Measurements from ENCODE around the gene NPIPA7. TPM values are rescaled to one million over a fixed set of nuclear protein-coding genes. Genes with fewer than 3 reads are reported as not detected.
"Not testable (repeated sequence)": the region's sequence is repeated elsewhere in the genome, so short reads cannot be mapped to it uniquely, and the experiment has no call there.

The NPIPA7 gene
- total and polyA plus RNA-seq, 2 experiments from 2014 or later: 7.3 to 39.1 TPM

GRCh38 chr16:16365319-16365718 lies 13.6 kb upstream of the NPIPA7 start:
- H3K4me3 ChIP-seq; H4K20me1 ChIP-seq (replicated peaks; ENCODE audit: insufficient read depth); ATAC-seq; H3K36me3 ChIP-seq (ENCODE audit: insufficient read depth); H3K27me3 Mint-ChIP-seq (ENCODE audit: insufficient read depth, low read depth, poor library complexity); H3K27ac Mint-ChIP-seq; H3F3A ChIP-seq (replicated peaks; ENCODE audit: low read depth); H3K27ac ChIP-seq (ENCODE audit: low read depth); H3K4me2 ChIP-seq; H3K4me1 ChIP-seq (ENCODE audit: insufficient read depth); H3K36me3 Mint-ChIP-seq (ENCODE audit: low read depth); H3K27me3 ChIP-seq (ENCODE audit: insufficient read depth); H3K9me2 ChIP-seq (ENCODE audit: insufficient read depth); H2AFZ ChIP-seq; H3K9me3 Mint-ChIP-seq; H3K4me1 Mint-ChIP-seq; H3K4me3 Mint-ChIP-seq; H3K79me2 ChIP-seq (replicated peaks; ENCODE audit: insufficient read depth): not testable (repeated sequence)
- peak; percentile 0 for DNase-seq (ENCODE audit: low spot score)

- H3K4me1 ChIP-seq (ENCODE audit: insufficient read depth); H4K20me1 ChIP-seq (replicated peaks; ENCODE audit: insufficient read depth); H3K9me3 Mint-ChIP-seq; H2AFZ ChIP-seq; H3K4me1 Mint-ChIP-seq; H3K27me3 Mint-ChIP-seq (ENCODE audit: insufficient read depth, low read depth, poor library complexity); H3K36me3 Mint-ChIP-seq (ENCODE audit: low read depth); H3K27me3 ChIP-seq (ENCODE audit: insufficient read depth); H3K4me3 Mint-ChIP-seq; H3K36me3 ChIP-seq (ENCODE audit: insufficient read depth); DNase-seq (ENCODE audit: low spot score); H3F3A ChIP-seq (replicated peaks; ENCODE audit: low read depth); ATAC-seq; H3K27ac Mint-ChIP-seq; H3K79me2 ChIP-seq (replicated peaks; ENCODE audit: insufficient read depth); H3K27ac ChIP-seq (ENCODE audit: low read depth); H3K4me2 ChIP-seq; H3K4me3 ChIP-seq; H3K9me2 ChIP-seq (ENCODE audit: insufficient read depth): not testable (repeated sequence)
Observed at GRCh38 chr16:16365851-16366250, 13.1 kb upstream of the NPIPA7 start.

GRCh38 chr16:16366552-16367284 lies 12.2 kb upstream of the NPIPA7 start:
- H4K20me1 ChIP-seq (replicated peaks; ENCODE audit: insufficient read depth); H2AFZ ChIP-seq; H3K79me2 ChIP-seq (replicated peaks; ENCODE audit: insufficient read depth); H3K4me2 ChIP-seq; H3K9me2 ChIP-seq (ENCODE audit: insufficient read depth); H3K4me1 ChIP-seq (ENCODE audit: insufficient read depth); H3K27ac Mint-ChIP-seq; H3K36me3 ChIP-seq (ENCODE audit: insufficient read depth); H3K27ac ChIP-seq (ENCODE audit: low read depth); H3K27me3 Mint-ChIP-seq (ENCODE audit: insufficient read depth, low read depth, poor library complexity); H3K4me3 Mint-ChIP-seq; H3K9me3 Mint-ChIP-seq; H3K36me3 Mint-ChIP-seq (ENCODE audit: low read depth); H3K4me3 ChIP-seq; ATAC-seq; DNase-seq (ENCODE audit: low spot score); H3K4me1 Mint-ChIP-seq; H3K27me3 ChIP-seq (ENCODE audit: insufficient read depth); H3F3A ChIP-seq (replicated peaks; ENCODE audit: low read depth): not testable (repeated sequence)

GRCh38 chr16:16367285-16367628 lies 11.7 kb upstream of the NPIPA7 start:
- H3K4me3 Mint-ChIP-seq; H3K4me3 ChIP-seq; H3K27ac ChIP-seq (ENCODE audit: low read depth); DNase-seq (ENCODE audit: low spot score); H3K4me1 Mint-ChIP-seq; ATAC-seq; H4K20me1 ChIP-seq (replicated peaks; ENCODE audit: insufficient read depth); H3K36me3 Mint-ChIP-seq (ENCODE audit: low read depth); H3K9me3 Mint-ChIP-seq; H3K9me2 ChIP-seq (ENCODE audit: insufficient read depth); H2AFZ ChIP-seq; H3K4me1 ChIP-seq (ENCODE audit: insufficient read depth); H3K27me3 ChIP-seq (ENCODE audit: insufficient read depth); H3K4me2 ChIP-seq; H3K79me2 ChIP-seq (replicated peaks; ENCODE audit: insufficient read depth); H3K27ac Mint-ChIP-seq; H3K36me3 ChIP-seq (ENCODE audit: insufficient read depth); H3K27me3 Mint-ChIP-seq (ENCODE audit: insufficient read depth, low read depth, poor library complexity); H3F3A ChIP-seq (replicated peaks; ENCODE audit: low read depth): not testable (repeated sequence)

GRCh38 chr16:16369081-16369856 lies 9.7 kb upstream of the NPIPA7 start:
- H3K36me3 Mint-ChIP-seq (ENCODE audit: low read depth); H3K27me3 Mint-ChIP-seq (ENCODE audit: insufficient read depth, low read depth, poor library complexity); H2AFZ ChIP-seq; H3K4me1 ChIP-seq (ENCODE audit: insufficient read depth); H3K27me3 ChIP-seq (ENCODE audit: insufficient read depth); H3K4me3 Mint-ChIP-seq; H3K9me2 ChIP-seq (ENCODE audit: insufficient read depth); H3K27ac Mint-ChIP-seq; H3K4me3 ChIP-seq; H3K79me2 ChIP-seq (replicated peaks; ENCODE audit: insufficient read depth); H3K4me2 ChIP-seq; ATAC-seq; H3F3A ChIP-seq (replicated peaks; ENCODE audit: low read depth); H3K36me3 ChIP-seq (ENCODE audit: insufficient read depth); H3K4me1 Mint-ChIP-seq; H4K20me1 ChIP-seq (replicated peaks; ENCODE audit: insufficient read depth); H3K9me3 Mint-ChIP-seq; H3K27ac ChIP-seq (ENCODE audit: low read depth): not testable (repeated sequence)
- peak; percentile 0 for DNase-seq (ENCODE audit: low spot score)

- H3K27me3 Mint-ChIP-seq (ENCODE audit: insufficient read depth, low read depth, poor library complexity); H3K79me2 ChIP-seq (replicated peaks; ENCODE audit: insufficient read depth); H3K36me3 ChIP-seq (ENCODE audit: insufficient read depth); H4K20me1 ChIP-seq (replicated peaks; ENCODE audit: insufficient read depth); DNase-seq (ENCODE audit: low spot score); H3K27me3 ChIP-seq (ENCODE audit: insufficient read depth); H3K9me2 ChIP-seq (ENCODE audit: insufficient read depth); ATAC-seq; H3K4me1 Mint-ChIP-seq; H3K4me3 Mint-ChIP-seq; H3K27ac ChIP-seq (ENCODE audit: low read depth); H3K36me3 Mint-ChIP-seq (ENCODE audit: low read depth); H3F3A ChIP-seq (replicated peaks; ENCODE audit: low read depth); H2AFZ ChIP-seq; H3K27ac Mint-ChIP-seq; H3K4me2 ChIP-seq; H3K4me3 ChIP-seq; H3K9me3 Mint-ChIP-seq; H3K4me1 ChIP-seq (ENCODE audit: insufficient read depth): not testable (repeated sequence)
Observed at GRCh38 chr16:16371136-16371735, 7.7 kb upstream of the NPIPA7 start.
